Neuron (in vitro differentiated cells): Measurements from ENCODE around the gene MEF2D.

ENCODE experiments used
- H2AFZ ChIP-seq: one replicate; pipeline ENCODE4 v1.6.1; 2013; ENCODE audit warnings: low read depth, mild to moderate bottlenecking, inconsistent platforms, low read length, moderate library complexity
- H3K27me3 ChIP-seq: one replicate; pipeline ENCODE4 v1.6.1; 2013; ENCODE audit warnings: low read length; ENCODE audit not compliant: insufficient read depth
- H3K36me3 ChIP-seq: one replicate; pipeline ENCODE4 v1.6.1; 2013; ENCODE audit warnings: low read length; ENCODE audit not compliant: insufficient read depth
- H3K4me1 ChIP-seq: one replicate; pipeline ENCODE4 v1.6.1; 2013; ENCODE audit warnings: low read length; ENCODE audit not compliant: insufficient read depth
- H3K4me3 ChIP-seq: 2 replicates; pipeline ENCODE4 v1.5.1; 2013; ENCODE audit warnings: mild to moderate bottlenecking, low read length, moderate library complexity
- H3K9me3 ChIP-seq: one replicate; pipeline ENCODE4 v1.6.1; 2013; ENCODE audit warnings: low read length

The MEF2D gene

DNA sequence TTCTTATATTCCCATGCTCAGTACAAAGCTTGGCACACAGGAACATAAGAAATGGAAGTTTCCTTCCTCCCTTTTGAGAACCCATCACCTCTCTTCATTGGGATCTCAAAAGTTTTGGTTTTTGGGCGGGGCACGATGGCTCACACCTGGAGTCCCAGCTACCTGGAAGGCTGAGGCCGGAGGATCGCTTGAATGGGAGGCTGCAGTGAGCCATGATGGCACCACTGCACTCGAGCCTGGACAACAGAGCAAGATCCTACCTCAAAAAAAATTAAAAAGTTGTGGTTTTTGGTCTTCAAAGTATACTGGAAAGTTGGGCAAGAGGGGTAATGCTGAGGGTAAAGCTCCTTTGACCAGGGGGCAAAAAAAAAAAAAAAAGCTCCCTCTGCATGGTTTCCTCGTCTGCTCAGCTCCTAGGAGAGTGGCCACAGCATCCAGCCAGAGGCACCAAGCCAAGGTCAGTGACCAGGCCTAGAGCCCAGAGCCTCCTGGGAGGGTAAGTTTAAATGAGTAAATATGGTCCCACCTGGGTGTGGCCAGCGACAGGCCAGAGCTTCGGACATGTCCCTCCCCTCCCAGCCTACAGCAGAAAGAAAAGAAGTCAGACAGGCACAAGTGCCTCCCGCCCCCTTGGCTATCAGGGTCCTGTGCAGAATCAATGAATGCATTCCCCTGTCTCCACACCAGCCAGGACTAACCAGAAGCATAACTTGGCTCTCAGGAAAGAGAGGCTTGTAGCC lies 5.0 kb downstream of the MEF2D start:
- Histone ChIP-seq H3K4me1 (peaks cover 32% of the 10 kb centered on the region), H3K27me3 (no peaks in the 10 kb centered on the region), H3K4me3 (no peak overlapping the region), H2AFZ (no peak overlapping the region), H3K9me3 (no peaks in the 10 kb centered on the region), H3K36me3 (no peaks in the 10 kb centered on the region)

DNA sequence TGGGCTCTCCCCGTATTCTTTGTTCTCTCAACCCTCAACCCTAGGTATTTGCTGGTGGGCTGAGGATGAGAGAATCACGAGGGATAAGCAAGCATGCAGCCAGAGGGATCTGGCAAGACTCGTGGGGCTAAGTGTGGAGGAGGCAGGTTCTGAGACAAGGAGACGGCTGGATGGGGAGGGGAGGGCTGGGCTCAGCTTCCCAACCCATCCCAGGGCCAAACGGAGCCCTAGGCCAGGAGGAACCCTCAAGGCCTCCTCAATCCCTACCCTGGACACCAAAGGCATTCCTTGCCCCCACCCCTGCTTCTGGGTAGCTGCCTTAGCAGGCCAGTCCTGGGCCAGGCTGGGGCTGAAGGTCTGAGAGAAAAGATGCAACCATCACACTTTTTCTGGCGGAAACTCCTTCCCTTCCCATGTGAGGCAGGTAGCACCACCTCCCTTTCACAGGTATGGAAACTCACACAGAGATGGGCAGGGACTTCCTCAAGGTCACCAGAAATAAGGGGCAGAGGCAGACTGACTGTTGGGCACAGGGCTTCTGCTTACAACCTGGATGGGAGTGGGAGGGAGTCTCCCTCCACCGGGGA lies 6.2 kb downstream of the MEF2D start:
- no peak overlapping the region for H2AFZ ChIP-seq
- H3K4me1 ChIP-seq, result peaks cover 41% of the 10 kb centered on the region
- no peak overlapping the region for H3K4me3 ChIP-seq
- H3K9me3 ChIP-seq, result no peaks in the 10 kb centered on the region
- no peaks in the 10 kb centered on the region for H3K27me3 ChIP-seq
- no peaks in the 10 kb centered on the region for H3K36me3 ChIP-seq

DNA sequence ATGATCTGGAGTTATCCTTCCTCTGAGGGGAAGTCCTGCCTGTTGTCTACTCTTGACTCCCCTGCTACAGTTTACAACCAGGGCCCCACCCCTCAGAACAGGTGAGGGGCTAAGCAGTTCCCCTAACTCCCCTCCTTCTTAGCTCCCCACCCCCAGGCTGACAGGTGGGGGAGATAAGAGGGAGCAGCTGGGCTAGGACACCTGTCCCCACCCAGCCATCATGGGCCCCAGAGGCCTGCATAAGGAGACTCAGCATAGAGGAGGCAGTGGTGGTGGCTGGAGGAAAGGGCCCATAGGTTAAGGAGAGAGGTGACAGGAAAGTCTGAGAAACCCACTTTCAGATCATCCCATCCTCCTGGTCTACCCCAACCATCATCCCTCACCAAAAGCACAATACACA lies 6.8 kb downstream of the MEF2D start:
- peaks cover 41% of the 10 kb centered on the region for H3K4me1 ChIP-seq
- no peaks in the 10 kb centered on the region for H3K36me3 ChIP-seq
- no peaks in the 10 kb centered on the region for H3K27me3 ChIP-seq

DNA sequence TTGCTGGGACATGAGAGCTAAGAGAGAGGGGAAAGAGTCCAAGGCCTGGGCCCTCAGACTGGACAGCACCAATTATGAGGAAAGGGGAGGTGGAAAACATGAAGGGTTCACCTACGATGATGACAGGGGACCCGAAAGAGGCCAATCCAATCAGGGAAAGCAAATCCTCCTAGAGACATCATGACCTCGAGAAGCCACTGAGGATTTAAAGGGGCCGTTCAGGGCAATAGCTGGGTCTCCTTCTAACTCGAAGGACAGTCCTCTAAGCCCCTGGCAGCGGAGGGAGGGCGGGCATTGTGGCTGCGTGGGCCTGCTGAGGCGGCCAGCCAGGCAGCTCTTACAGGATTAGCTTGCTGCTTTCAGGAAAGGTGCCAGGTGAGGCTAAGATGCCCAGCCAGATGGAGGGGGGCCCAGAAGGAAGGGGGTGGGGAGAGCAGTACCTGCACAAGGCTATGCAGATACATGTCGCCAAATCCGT lies 7.4 kb downstream of the MEF2D start:
- no peaks in the 10 kb centered on the region for H3K27me3 ChIP-seq
- H3K4me3 ChIP-seq, result no peak overlapping the region
- H3K36me3 ChIP-seq, result no peaks in the 10 kb centered on the region
- no peaks in the 10 kb centered on the region for H3K9me3 ChIP-seq
- no peak overlapping the region for H2AFZ ChIP-seq
- peaks cover 42% of the 10 kb centered on the region for H3K4me1 ChIP-seq

More for the DNA sequence above, 6.8 kb downstream of the MEF2D start:
- Histone ChIP-seq H2AFZ (no peak overlapping the region), H3K9me3 (no peaks in the 10 kb centered on the region), H3K4me3 (no peak overlapping the region)

DNA sequence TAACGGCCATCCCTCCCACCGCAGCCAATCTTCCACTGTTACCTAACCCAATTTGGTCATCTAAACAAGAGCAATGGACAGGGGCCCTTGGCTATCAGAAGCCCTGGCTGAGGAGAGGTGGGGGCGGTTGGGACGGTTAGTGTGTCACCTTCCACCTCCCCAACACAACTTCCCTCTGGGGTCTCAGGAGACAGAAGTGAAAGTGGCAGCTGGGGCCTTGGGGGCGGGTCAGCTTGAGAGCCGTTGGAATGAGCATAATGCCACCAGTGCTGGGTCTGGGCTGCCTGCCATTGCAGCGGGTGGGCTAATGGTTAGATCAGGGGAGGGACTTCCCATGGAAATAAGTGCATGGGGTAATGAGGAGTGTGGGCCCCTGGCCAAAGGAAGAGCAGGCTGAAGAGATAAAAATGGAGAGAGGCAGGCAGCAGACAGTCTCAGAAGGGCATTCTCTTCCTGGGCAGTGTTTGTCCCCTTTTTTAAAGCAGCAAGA lies 7.9 kb downstream of the MEF2D start:
- H3K36me3 ChIP-seq, result no peaks in the 10 kb centered on the region
- H3K4me3 ChIP-seq, result no peak overlapping the region
- peaks cover 44% of the 10 kb centered on the region for H3K4me1 ChIP-seq

DNA sequence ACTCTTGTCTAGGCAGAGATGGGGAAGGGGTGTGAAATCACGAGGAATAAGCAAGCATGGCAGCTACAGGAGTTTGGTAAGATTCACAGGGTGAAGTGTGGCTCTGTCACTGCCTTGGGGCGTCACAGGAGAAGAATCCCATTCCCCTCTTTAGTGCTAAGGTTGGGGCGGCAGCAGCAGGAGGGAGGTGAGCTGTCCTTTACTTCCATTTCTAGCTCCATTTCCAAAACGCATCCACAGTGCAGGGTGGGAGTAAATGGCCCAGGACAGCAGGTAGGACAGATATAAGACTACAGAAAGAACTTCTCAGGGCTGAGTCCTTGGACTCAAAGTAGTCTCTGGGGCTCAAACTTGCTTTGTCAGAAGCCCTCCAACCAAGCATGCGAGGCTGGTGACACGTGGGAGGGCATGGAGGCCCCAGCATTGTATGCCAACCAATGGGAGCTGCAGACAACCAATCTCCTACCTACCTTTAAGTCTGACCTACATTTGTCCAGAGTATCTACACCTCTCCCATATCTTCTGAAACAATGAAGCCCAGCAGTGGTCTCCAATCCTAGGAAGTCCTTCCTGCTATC lies 8.5 kb downstream of the MEF2D start:
- Histone ChIP-seq H3K4me1 (peaks cover 47% of the 10 kb centered on the region), H3K27me3 (no peaks in the 10 kb centered on the region), H3K4me3 (no peak overlapping the region), H3K9me3 (no peaks in the 10 kb centered on the region), H2AFZ (no peak overlapping the region), H3K36me3 (no peaks in the 10 kb centered on the region)

More for the DNA sequence above, 7.9 kb downstream of the MEF2D start:
- no peaks in the 10 kb centered on the region for H3K9me3 ChIP-seq
- no peak overlapping the region for H2AFZ ChIP-seq
- H3K27me3 ChIP-seq, result no peaks in the 10 kb centered on the region

DNA sequence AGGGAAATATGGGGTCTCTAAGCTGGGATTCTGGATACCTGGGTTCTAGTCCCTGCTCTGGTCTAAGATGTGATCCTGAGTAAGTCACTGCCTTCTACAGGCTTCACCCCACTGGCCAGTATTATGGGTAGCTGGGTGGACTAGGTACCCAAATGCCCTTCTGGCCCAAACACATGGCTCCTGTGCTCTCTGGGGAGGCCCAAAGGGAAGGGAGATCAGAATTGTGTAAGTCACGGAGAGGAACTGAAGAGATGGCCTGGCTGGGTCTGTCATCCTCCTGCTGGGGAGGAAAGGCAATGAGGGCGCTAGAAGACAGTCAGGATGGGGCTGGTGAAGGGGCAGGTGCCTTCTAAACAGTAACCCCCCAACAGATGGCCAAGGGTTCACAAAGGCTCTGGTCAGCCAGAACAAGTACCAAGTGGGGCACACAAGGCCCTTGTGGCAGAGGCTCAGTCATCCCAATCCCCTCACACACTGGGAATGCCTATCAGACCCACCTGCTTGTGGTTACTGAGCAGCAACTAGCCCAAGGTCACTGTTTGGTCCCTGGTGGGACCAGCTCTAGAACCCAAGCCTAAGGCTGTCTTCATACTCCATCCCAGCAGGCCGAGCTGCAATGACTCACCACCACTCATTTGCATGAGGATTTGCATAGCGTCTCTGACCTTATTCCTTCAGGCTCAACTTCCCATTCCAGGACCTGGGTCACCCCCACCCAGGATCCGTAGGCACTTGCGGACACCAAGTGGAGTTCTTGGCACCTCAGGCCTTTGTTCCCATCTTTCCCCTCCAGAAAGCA lies 9.2 kb downstream of the MEF2D start:
- Histone ChIP-seq H3K4me3 (no peak overlapping the region), H3K27me3 (no peaks in the 10 kb centered on the region), H3K4me1 (peaks cover 47% of the 10 kb centered on the region), H3K9me3 (no peaks in the 10 kb centered on the region), H3K36me3 (no peaks in the 10 kb centered on the region), H2AFZ (no peak overlapping the region)

DNA sequence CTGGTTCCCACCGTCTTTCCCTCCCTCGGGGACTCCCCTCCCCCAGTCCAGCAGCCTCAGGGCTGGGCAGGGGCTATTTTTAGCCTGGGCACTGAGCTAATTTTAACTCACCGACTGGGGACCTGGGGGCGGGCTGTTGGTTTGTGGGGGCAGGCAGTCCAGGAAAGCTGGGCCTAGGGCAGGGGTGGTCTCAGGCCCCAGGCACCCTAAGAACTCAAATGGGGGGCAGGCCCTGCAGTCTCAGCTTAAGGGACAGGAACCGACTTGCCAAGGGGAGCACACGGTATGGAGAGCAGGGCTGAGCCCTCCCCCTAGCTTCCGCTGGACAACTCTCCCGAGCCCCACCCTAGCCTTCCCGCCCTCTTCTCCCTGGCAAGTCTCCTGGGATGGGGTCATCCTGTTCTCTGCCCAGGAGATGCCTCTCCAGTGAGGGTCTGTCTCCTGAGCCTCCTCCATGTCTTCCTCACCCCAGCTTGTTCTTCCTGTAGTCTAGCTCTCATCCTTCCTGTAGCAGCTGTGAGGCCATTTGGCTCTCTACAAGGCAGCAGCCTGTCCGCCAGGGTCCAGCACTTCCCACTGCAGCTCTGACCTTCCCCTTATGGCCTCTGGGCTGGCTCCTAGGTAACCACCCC lies 10.1 kb downstream of the MEF2D start:
- Histone ChIP-seq H3K27me3 (no peaks in the 10 kb centered on the region), H3K36me3 (no peaks in the 10 kb centered on the region), H3K4me3 (no peak overlapping the region), H2AFZ (no peak overlapping the region), H3K4me1 (peaks cover 48% of the 10 kb centered on the region), H3K9me3 (no peaks in the 10 kb centered on the region)

DNA sequence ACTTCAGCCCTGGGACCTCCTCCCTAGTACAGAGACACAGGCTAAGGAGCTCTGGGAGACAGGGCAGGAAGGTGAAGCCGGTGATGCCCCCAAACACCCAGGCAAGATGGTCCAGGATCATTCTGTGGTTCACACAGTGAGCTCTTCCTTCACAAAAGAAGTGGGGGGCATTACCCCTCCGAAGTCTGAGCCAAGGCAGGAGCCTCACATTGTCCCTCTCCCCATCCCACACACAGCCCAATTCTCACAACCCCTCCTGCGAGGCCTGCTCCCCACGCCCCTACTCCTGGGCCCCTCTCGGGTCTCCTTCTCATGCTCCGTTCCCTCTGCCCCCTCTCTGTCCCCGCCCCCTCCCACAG lies 10.7 kb downstream of the MEF2D start:
- H3K36me3 ChIP-seq, result no peaks in the 10 kb centered on the region
- H3K4me3 ChIP-seq, result no peak overlapping the region
- no peaks in the 10 kb centered on the region for H3K27me3 ChIP-seq
- H3K9me3 ChIP-seq, result no peaks in the 10 kb centered on the region
- peaks cover 48% of the 10 kb centered on the region for H3K4me1 ChIP-seq
- H2AFZ ChIP-seq, result no peak overlapping the region

DNA sequence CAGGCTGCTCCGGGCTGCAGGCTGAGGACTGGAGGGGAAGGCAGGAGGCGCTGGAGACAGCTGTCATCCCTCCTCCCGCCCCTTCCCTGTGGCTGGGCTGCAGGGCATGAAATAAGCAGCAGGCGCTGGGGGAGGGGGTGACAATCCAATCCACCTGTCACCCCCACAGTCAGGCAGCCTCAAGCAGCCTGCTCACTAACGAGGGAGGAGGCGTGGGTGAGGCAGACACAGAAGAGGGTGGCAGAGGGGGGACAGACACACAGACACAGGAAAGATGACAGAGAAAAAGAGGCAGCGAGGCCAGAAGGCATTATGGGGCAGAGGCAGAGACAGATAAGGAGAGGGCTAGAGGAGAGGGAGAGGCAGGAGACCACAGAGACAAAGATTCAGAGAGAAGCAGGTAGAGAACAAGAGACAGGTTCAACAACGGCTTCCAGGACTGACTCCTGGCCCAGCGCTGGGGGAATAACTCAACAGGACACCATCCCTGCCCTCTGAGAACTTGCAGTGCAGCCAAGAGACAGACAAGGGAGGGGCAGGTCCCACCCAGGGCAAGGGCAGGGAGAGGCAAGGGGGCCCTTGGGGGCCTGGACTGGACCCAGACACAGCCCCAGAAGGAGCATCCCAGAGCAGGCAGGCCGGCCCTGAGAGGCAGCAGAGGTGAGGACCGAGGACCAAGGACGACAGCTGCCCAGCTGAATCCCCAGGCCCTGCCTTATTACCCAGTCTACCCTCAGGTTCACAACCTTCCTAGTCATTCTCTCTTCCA lies 11.2 kb downstream of the MEF2D start:
- no peak overlapping the region for H3K4me3 ChIP-seq
- H3K9me3 ChIP-seq, result no peaks in the 10 kb centered on the region
- no peaks in the 10 kb centered on the region for H3K27me3 ChIP-seq
- no peak overlapping the region for H2AFZ ChIP-seq
- H3K4me1 ChIP-seq, result peaks cover 48% of the 10 kb centered on the region
- no peaks in the 10 kb centered on the region for H3K36me3 ChIP-seq

DNA sequence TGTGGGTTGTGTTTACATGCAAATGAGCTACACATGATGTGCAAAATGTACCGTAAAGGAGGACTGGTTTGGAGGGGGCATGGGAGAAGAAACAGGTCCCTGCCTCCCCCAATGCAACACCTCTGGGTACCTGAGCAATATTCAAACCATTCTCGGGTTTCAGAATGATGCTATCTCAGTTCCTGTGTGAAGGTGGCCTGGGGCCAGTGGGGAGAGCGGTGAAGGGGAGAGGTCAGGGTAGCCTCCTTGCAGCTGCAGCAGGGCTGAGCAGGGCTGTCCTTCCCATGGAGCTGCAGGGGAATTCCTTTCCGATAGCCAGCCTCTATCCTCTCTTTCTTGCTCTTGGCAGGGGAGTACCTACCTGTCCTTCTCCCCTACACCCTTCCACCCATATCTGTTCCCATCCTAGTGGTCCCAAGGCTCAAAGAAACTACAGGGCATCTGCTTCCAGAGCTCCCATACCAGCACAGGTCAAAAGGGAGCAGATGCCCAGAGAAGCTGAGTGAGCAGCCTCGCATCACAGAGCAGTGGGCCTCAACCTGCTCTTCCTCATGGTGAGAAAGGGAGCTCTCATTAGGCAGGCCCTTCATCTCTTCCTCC lies 11.9 kb downstream of the MEF2D start:
- Histone ChIP-seq H2AFZ (no peak overlapping the region), H3K36me3 (no peaks in the 10 kb centered on the region), H3K4me1 (peaks cover 48% of the 10 kb centered on the region), H3K4me3 (no peak overlapping the region), H3K9me3 (no peaks in the 10 kb centered on the region), H3K27me3 (no peaks in the 10 kb centered on the region)

DNA sequence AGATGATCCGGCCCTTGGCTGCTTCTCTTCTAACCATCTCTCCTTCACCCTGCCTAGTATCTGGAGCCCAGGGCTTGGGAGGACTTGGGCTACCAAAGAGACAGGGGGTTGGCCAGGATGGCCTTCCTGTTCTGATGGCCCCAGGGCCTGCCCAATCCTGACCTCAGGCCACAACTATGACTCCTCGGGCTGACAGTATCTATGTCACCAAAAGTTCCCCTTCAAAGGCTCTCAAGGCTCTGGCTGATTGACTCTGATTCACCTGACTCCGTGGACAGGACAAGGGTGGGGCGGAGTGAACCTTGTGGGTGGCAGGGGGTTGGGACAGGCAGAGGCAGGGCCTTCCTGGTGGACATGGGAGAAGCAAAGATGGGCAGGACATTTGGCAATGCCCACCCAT lies 12.7 kb downstream of the MEF2D start:
- Histone ChIP-seq H3K36me3 (peaks cover 6% of the 10 kb centered on the region), H3K4me3 (no peak overlapping the region), H3K27me3 (no peaks in the 10 kb centered on the region), H2AFZ (no peak overlapping the region), H3K4me1 (peaks cover 48% of the 10 kb centered on the region), H3K9me3 (no peaks in the 10 kb centered on the region)
